HG03469 (cell line): ENCODE data around the gene TNNI3K.

Source experiments
- ATAC-seq: cut with Tn5 transposase; IDR thresholded peaks from one replicate; pipeline ENCODE4 v1.9.1; 2021; ENCODE audit warnings: mild to moderate bottlenecking, moderate library complexity, moderate number of reproducible peaks; ENCODE audit not compliant: unreplicated experiment

Gene TNNI3K

DNA sequence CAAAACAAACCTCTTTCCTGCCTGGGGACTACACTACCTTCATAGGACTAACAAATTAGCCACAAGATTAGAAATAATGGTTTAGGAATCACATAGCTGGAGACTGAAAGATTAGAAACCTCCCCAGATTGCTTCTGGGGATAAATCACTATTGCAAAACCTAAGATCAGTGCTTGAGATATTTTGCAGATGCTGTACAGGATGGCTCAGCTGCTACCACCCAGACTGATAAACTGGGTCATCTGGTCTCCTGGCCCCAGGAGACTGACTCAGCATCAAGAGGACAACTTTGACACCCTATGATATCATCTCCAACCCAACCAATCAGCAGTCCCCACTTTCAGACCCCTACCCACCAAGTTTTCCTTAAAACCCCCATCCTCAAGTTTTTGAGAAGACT is 140.2 kb downstream of the TNNI3K start:
- ATAC-seq = no peak

DNA sequence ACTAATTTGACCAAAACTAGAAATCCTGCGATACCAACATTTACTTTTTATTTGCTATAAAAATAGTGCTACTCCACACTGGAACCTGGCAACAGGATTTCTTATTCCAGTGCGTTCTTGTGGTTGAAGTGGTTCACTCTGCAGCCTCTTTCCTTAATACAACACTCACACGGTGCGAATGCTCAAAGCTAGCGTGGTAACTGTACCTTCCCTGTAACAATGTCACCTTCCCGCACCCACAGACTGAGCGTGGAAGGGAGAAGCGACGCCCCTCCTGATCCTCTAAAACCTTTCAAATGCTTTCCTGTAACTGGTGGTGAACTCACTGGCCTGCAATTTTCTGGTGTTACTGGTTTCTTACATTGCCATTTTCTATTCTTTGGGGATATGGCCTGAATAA is 145.1 kb downstream of the TNNI3K start:
- no peak for ATAC-seq

DNA sequence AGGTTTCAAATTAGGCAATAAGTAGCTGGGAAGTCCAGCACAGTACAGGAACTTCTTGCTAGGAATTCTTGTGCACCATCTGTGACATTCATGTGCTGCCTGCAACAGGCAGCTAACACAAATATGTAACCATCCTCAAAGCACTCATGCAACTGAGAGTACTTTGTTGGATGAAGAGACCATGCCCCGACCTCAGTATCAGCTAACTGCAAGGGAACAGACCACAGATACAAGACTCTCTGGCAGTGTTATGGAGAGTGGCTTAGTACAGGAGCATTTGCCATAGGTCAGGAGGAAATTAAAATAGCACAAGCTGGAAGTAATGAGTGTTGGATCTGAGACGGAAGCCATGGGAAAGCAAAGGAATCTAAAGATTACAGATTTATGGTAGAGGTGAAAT is 153.7 kb downstream of the TNNI3K start:
- ATAC-seq = no peak

DNA sequence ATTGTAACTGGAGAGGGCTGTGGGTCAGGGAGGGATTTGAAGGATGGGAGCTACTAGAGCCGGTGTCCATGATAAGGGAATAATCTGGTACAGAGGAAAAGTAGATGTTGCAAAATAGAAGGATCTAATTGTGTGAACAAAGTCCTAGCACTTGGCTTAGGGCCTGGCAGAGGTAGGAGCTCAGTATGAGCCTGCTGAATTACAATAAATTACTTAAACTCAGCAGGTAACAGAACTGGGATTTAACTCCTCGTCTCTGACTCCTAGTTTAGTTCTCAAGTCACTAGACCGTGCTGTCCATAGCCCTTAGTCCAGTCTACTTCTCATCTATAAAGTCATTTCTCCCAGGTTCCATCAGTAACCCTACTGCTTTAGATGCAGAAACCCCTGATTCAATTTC is 157.0 kb downstream of the TNNI3K start:
- ATAC-seq = no peak

DNA sequence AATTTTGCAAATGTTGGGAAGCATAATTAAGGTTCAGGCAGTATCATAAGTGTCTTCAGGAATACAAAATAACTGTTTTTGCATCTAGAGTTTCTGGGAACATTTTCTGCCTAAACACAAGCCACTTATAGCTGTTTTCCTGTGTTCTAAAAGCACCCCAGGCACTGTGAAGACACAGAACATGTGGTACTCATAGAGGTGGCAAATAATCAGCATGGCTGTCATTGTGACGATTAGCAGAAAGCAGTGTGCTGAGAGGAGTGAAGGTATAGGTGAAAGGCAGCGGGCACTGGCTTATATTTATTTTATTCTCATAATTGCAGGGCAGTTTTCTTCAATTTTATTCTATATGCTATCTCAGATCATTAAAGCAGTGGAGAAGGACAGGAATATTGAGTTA is 157.7 kb downstream of the TNNI3K start:
- no peak for ATAC-seq

DNA sequence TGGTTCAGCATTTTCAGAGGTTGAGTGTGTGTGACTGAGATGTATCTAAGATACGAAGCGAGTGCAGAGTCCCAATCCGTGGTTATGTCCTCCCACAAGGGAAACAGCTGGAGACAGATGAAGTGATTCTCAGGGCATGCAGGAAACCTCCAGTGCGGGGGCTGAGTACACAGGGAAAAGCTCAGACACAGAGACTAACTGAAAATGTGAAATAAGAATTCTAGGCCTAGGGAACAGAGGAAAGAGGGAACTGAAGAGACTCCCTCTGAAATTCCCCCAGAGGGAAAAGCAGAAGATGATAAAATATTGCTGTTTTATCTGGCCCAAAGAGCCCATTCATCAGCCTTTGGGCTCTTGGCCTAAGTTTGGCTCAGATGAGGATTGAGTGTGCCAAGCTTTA is 160.4 kb downstream of the TNNI3K start:
- ATAC-seq = no peak

DNA sequence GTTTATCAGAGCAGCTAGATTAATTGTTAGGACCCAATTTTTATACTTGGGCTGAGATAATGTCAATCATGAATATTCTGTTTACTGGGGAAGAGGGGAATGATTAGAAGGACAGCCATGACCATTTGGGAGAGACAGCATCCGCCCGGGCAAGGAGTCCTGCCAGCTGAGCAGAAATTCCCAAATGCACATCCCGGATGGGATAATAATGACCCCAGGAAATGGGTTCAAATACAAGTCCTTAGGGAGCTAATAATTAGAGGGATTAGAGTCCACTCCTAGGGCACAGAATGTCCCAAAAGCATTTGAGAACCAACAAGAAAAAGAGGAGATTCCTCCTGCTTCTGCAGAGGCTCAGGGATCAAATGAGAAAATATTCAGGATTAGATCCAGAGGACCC is 161.3 kb downstream of the TNNI3K start:
- ATAC-seq = no peak

DNA sequence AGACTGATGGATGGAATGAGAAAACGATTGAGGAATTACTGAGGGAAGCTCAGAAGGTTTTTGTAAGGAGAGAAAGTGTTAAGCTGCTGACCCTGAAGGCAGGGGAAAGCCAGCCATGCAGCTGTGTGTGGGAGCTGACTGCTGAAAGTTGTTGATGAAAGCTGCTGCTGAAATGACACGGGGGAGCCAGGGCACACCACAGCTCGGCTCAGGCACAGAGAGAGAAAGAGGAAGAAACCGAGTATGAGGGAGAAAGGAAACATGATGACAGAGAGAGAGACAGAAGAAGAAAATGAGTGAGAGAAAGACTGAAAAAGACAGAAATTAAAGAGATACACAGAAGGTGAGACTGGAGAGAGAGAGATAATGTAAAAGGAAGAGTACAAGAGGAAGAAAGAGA is 161.7 kb downstream of the TNNI3K start:
- ATAC-seq = peak; percentile 68

DNA sequence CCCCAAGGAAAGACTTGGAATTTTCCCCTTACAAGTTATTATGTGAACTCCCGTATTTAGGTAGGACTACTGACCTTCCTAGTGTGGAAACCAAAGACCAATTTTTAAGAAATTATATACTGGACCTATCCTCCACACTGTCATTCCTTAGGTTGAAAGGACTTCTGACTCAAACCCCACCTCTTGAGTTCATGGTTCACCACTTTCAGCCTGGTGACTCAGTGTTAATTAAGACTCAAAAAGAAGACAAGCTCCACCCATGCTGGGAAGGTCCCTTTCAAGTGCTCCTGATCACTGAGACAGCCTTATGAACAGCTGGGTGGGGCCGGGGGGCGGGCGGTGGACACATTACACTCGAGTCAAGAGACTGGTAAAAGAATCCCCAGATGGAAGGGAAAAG is 164.1 kb downstream of the TNNI3K start:
- peak; percentile 82 for ATAC-seq

DNA sequence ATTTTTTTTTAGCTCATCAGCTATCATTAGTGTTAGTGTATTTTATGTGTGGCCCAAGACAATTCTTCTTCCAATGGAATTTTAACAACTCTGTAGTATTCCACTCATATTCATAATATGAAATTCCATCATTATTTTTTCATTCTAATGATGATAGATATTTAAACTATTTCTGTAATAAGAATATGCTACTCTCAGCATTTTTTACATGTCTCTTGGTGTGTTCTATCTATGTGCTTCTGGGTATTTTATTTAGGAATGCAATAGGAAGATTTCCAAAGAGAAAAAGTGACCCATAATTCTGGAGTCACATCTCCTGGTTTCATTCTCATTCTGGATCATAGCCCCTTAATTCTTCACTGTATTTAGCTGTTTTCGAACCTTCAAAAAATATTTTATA is 167.7 kb downstream of the TNNI3K start:
- no peak for ATAC-seq

DNA sequence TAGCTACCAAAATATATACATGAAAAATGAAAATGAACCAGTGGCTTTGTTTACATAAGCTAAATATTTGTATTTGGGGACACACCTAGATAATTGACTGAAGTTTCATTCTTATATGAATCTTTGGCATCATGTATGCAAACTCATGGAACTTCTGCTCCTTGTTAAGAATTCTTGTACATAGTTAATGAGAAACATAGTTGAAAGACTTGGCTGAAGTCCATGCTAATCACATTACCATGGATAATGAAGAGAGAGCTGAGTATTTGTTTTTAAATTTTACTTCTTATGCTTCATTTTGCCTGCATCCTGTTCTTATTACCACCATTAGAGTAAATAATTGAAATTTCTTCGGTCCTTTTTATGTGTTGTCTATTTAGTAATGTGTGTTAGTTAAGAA is 168.4 kb downstream of the TNNI3K start:
- ATAC-seq = no peak

DNA sequence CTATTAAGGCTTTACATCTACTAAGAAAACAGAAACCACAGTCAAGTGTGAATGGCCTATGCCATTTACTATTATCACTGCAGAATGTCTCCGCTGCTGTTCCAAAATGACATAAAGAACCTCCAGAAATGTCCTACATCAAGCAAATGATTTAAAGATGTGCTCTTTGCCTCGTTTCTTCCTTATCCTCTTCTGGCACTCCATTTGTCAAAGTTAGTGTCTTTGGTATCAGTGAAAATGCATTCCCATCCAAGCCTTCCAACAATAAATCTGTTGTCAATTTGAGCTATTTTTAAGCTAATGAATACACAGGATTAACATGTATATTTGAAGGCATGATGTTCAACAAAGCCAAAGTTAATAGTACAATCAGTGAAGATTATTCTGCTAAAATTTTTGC is 171.6 kb downstream of the TNNI3K start:
- ATAC-seq = no peak

DNA sequence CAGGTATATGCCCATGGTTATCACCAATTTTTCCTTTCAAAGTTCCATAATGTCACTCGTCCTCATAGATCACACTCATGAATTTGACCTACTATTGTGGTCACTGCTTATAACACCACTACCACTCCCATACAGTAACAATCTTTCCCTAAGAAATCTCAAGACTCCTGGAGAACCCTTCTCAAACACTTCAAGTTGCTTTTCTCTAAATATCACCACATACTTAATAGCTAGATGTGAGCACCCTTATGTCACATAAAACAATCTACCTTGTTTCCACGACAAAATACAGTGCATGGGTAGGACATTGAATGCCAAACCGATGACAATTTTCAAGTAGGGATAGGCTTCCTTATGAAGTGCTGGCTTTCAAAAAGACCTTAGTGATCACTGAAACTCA is 172.7 kb downstream of the TNNI3K start:
- ATAC-seq = no peak

DNA sequence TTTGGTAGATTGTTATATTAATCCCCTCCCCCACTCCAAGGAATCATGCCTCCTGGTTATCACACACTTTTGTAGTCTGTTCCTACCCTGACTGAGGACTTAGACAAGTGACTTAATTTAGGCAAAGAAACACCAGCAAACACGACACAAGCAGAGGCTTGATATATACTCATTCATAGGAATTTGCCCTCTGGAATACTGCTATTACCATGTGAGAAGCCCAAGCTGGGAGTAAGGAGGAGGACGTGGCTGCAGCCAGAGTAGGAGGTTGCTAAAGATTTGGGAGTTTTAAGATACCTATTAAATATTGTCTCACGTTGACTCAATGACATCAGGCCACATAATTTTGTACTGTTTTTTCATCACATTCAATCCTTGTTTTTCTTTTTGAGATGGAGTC is 177.1 kb downstream of the TNNI3K start:
- ATAC-seq = no peak

DNA sequence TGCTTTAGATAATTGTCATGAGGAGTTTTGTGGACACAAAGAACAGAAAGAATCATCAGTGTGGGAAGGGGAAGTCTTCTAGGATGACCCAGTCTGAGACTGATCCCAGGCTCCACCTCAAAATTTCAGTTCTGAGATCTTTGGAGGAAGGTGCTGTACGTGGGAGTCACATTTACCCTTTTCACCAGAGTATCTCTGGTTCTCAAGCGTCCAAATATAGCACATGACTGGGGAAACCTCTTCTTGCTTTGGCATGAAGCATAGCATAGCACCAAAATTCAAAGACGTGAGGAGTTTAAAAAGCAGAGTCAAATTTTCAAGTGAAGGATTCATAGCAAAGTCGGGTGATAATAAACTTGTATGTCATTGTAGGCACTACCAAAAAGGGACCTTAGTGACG is 180.7 kb downstream of the TNNI3K start:
- no peak for ATAC-seq

DNA sequence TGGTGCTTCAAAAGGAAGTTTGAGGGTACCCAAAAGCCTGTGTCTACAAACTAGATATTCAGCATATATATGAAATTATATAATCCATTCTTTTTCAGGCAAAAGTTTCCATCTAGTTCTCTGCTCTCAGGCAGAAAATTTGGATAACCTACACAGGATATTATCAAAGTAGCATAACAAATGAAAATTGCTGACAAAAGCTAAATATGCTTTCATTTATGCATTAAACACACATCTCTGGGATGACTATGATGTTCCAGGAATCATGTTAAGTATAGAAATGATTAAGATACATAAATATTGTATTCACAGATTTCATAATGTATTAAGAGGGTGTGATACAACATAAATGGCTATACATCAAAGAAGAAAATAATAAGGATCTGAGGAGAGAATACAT is 184.4 kb downstream of the TNNI3K start:
- ATAC-seq = no peak

DNA sequence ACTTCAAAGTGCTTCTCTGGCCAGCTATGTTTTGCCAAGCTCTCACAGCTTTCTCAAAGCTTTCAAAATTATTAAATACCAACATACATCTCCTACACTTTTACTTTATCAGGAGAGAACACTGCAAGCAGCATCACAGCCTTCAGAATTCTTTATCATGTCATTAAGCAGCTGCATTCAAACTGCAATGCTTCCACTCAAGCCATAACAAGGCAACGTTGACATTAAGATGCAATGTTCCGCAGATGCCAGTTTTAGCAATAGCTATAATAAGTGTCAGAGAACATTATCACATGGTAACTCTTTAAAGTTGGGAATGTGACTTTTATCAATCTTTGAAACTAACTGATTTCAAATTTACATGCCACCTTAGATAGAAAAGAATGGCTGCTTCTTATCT is 185.3 kb downstream of the TNNI3K start:
- ATAC-seq = no peak

DNA sequence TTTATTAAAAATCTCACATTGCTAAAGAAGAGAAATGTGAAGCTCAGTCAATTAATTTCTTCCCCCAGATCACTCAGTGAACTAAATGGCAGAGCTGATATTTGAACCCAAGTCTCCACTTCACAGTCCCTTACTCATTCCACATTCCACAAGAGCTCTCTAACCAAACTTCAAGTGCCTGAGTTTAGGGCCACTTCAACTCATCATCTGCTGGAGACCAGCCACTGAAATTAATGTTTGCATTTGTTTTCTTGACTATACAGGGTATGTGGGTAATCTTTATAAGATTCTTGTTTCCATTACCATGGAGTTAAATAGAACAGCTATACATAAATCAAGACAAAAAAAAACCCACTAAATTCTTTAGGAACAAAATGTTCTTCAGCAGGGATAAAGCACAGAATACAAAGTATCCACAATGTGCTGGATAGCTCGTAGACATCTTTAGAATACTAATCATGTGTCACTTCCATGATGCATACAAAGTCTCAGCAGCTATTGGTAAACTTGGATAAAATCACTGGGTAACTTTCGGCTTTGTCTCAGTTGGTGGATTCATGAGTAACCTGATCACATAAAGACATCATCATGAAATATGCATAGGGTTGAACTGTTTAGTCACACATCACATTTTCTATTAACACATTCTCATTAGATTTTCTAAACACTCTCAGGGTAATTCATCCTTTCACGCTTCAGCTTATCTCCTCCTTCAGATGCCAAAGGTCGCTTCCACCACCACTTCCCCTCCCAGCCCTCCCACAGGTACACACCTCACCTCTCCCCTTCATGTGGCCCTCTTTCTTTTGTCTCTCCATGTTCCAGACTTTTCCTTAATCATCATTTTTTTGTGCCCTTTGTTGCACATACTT is 187.5 kb downstream of the TNNI3K start:
- ATAC-seq = no peak

DNA sequence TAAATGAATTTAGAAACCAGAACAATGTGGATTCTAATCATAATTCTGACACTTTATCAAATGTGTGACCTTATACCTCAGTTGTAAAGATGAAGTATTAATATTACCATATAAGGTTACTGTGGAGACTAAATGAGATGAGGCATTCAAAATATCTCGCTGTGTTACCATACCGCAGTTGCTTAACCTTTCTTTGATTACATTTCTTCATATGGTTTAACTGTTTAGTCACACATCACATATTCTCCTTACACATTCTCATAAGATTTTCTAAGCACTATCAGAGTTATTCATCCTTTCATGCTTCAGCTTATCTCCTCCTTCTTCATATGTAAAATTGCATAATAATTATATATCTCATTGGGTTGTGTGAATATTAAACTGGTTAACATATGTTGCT is 188.3 kb downstream of the TNNI3K start:
- no peak for ATAC-seq

DNA sequence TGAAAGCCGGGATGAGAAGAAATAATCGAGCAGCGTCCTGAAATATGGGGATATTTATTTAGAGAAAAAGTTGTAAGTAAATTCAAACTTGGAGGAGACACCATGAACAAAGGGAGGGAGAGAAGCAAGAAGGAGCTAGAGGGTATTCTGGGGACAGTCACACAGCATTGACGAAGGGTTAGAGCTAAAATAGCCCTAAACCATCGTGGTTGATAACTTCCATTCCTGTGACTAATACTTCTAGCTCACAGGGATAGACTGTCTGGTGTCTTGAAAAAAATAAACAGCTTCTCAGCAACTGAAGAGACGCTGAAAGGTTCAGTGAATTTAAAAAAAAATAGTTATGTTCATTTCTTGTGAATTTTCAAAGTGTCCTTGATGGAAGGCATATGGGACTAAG is 190.5 kb downstream of the TNNI3K start:
- no peak for ATAC-seq

DNA sequence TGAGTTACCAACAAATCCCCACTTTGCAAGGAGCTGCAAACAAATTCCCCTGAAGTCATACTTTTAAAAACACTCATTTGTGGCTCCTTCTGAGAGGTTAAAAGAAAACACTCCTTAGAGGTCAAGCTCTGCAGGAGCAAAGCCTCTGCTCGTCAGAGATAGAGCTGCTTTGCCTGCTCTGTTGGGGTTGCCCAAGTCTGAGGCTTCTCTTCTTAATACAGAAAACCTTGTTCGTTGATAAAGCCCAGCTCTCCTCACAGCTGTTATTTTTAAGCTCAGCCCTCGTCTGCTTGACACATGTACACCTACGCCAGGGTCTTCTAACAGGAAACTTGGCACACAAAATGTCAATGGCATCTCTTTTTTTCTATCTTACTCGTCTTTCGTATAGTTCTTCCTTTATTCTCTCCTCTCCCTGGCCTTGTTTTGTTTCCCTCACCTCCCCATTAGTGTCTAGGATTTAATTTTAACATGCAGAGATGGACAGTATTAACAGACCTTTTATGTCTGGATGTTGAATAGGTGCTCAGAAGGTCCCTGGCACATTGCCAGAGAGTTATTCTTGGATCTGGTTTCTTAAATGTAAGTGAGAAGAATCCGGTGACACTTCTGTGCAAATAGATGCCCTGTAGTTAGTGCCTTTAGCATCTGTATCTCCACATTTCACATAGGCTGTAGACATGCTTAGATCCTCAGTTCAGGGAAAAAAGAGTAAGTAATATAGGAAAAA is 191.2 kb downstream of the TNNI3K start:
- ATAC-seq = no peak

DNA sequence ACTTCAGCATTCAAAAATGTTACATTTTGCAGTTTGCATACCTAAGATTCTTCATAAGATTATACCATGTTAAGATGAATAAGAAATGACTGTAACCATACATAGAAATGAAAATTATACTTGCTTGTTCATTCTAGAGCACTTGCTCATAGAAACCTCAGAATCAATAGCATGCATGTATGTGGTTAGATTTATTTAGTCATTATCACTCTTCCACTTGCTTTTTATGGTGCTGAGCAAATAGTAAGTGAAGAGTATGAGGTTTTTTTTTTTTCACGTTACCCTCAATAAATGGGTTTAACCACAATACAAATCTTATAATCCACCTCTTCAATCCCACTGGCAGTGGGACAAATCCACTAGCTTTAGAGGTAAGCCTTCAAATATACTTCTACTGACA is 192.5 kb downstream of the TNNI3K start:
- no peak for ATAC-seq
